ENCODE results near the gene NRN1L. TPM values are rescaled to one million over a fixed set of nuclear protein-coding genes. Genes with fewer than 3 reads are reported as not detected.
"Not testable (repeated sequence)": the region's sequence is repeated elsewhere in the genome, so short reads cannot be mapped to it uniquely, and the experiment has no call there.

NRN1L gene
- total RNA-seq, 1 experiment from 2014 or later, result not detected

- DNase-seq, result peak; percentile 68 to 69
- Histone ChIP-seq H3K9me3 (replicated peaks) (no peaks in the 10 kb centered on the region), H3K27me3 (no peaks in the 10 kb centered on the region), H3K27ac (no peak overlapping the region), H3K36me3 (no peaks in the 10 kb centered on the region), H3K4me3 (no peak overlapping the region), H3K4me1 (peaks cover 3% of the 10 kb centered on the region)
Observed at GRCh38 chr16:67910158-67910557, 25.5 kb downstream of the NRN1L start.

- Histone ChIP-seq H3K4me1 (peaks cover 3% of the 10 kb centered on the region), H3K9me3 (replicated peaks) (no peaks in the 10 kb centered on the region), H3K36me3 (no peaks in the 10 kb centered on the region), H3K27me3 (no peaks in the 10 kb centered on the region), H3K27ac (no peak overlapping the region), H3K4me3 (no peak overlapping the region)
- no peak for DNase-seq
Observed at GRCh38 chr16:67914758-67915495, 30.2 kb downstream of the NRN1L start.

DNA sequence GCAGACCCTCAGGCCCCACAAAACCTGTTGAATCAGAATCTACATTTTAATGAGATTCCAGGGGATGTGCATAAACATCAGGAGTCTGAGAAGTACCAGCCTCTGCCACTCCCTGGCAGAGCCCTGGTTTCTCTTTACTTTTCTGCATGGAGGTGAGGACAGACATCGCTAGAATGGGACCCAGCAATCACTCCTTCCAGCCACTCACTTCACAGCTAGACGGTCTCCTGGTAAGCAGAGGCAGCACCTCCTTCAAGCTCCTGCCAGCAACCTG is 30.7 kb downstream of the NRN1L start:
- not testable (repeated sequence) for H3K9me3 ChIP-seq (replicated peaks); DNase-seq; H3K4me3 ChIP-seq; H3K27me3 ChIP-seq; H3K27ac ChIP-seq; H3K36me3 ChIP-seq; H3K4me1 ChIP-seq

- H3K27ac ChIP-seq, result no peak overlapping the region
- H3K36me3 ChIP-seq, result no peaks in the 10 kb centered on the region
- no peaks in the 10 kb centered on the region for H3K9me3 ChIP-seq (replicated peaks)
- DNase-seq, result no peak
- H3K4me1 ChIP-seq, result no peaks in the 10 kb centered on the region
- H3K4me3 ChIP-seq, result no peak overlapping the region
- H3K27me3 ChIP-seq, result no peaks in the 10 kb centered on the region
Observed at GRCh38 chr16:67915831-67916723, 31.4 kb downstream of the NRN1L start.

DNA sequence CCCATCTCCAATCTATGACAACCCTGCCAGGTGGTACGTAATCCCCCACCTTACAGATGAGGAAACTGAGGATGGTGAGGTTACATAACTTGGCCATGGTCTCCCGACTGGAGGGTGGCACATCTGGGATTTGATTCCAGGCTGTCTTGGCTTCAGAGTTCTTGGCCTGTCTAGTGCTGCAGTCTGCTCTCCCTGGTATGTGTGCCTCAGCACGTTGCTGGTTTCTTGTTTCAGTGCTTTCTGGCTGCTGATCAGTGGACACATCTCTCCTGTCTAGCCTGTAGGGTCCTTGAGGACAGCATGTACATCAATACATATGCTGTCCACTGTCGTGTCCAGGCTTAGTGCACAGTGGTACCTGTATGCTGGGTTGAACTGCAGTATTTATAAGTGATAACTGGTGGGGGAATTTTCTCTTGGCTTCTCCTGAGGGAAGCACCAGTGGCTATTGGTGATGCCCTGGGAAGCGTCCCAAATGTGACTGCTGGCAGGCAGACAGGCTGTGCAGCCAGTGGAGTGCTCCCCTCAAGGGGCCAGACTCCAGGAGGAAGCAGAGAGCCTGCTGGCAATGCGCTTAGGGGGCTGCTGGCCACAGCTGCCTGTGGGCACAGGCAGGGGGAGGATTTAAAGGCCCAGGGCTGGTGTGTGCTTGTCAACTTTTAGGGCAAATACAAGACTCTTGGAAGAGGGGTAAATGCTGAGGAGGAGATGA is 32.6 kb downstream of the NRN1L start:
- DNase-seq, result no peak
- no peak overlapping the region for H3K4me3 ChIP-seq
- H3K4me1 ChIP-seq, result no peaks in the 10 kb centered on the region
- no peaks in the 10 kb centered on the region for H3K36me3 ChIP-seq
- H3K27me3 ChIP-seq, result no peaks in the 10 kb centered on the region
- H3K27ac ChIP-seq, result no peak overlapping the region
- no peaks in the 10 kb centered on the region for H3K9me3 ChIP-seq (replicated peaks)

GRCh38 chr16:67917852-67918236 is 33.2 kb downstream of the NRN1L start:
- Histone ChIP-seq H3K9me3 (replicated peaks) (no peaks in the 10 kb centered on the region), H3K27me3 (no peaks in the 10 kb centered on the region), H3K4me1 (no peaks in the 10 kb centered on the region), H3K36me3 (no peaks in the 10 kb centered on the region), H3K4me3 (no peak overlapping the region), H3K27ac (no peak overlapping the region)
- DNase-seq, result no peak

DNA sequence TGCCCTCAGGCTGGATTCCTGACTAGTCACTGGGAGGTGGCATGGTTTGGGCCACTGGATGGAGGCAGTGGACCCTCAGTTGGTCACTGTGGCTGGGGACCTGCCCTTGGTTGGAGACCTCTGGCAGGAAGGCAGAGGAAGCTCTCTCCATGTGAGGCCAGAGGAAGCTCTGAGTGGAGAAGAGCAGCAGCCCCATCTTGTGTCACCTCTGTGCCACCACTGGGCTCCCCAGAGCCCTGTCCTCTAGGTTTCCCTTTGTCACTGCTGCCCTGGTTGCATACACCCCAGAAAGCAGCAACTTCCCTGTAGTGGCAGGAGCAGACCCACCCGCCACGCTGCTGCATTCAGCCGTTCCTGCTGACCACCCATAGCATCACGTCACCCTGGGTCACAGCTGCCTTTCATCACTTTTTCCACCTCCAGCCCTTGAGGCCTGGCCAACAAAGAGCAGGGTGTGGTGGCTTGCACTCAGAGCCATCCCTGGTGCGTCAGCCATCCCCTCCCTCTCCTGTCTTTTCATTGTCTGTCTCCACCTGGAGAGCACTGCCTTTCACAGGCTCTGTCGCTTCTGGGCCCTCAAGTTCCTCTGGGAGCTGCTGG is 35.0 kb downstream of the NRN1L start:
- H3K4me1 ChIP-seq, result no peaks in the 10 kb centered on the region
- no peak overlapping the region for H3K27ac ChIP-seq
- H3K36me3 ChIP-seq, result no peaks in the 10 kb centered on the region
- H3K27me3 ChIP-seq, result no peaks in the 10 kb centered on the region
- no peaks in the 10 kb centered on the region for H3K9me3 ChIP-seq (replicated peaks)
- DNase-seq, result no peak
- no peak overlapping the region for H3K4me3 ChIP-seq

DNA sequence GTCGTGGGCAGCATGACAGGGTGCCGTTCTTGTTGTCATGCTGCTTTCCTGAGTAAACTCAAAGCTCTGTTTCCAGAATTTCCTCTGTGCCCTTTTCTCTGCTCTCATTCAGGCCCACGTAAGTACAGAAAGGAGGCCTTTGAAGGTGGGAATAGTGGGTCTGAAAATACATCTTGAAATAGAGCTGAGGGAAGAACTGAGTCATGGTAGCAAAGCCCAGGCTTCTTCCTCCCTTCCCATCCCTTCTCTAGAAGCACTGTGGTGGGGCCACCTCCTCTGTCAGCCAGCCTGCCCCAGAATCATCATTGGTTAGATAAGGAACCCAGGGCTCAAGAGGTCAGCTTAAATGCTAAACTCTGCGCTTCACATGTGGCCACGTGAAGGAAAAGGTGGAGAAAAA is 37.5 kb downstream of the NRN1L start:
- Histone ChIP-seq H3K9me3 (replicated peaks) (no peaks in the 10 kb centered on the region), H3K4me1 (peaks cover 4% of the 10 kb centered on the region; the same call in 1 of the 2 replicates), H3K27ac (no peak overlapping the region), H3K27me3 (no peaks in the 10 kb centered on the region), H3K36me3 (no peaks in the 10 kb centered on the region), H3K4me3 (no peak overlapping the region)
- DNase-seq, result no peak

DNA sequence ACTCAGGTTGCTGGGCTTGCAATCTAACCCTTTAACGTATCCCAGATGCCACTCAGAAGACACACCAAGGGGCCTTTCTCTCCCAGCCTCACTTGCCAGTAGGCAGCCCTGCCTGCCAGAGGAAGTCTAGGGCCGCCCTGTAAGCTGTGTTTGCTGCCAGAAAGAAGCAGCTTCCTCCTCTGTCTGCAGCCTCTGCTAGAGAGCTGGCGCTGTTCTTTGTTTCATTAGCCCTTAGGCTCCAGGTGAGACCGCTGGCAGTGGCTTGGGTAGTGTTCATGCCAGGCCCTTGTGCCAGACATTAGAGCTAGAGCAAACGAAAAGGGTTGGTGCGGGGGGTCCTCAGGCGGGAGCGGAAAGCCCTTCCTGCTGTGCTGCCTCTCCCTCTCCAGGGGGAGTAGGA is 38.1 kb downstream of the NRN1L start:
- DNase-seq, result no peak
- Histone ChIP-seq H3K27me3 (no peaks in the 10 kb centered on the region), H3K4me3 (no peak overlapping the region), H3K27ac (no peak overlapping the region), H3K4me1 (peaks cover 4% of the 10 kb centered on the region; the same call in 1 of the 2 replicates), H3K36me3 (no peaks in the 10 kb centered on the region), H3K9me3 (replicated peaks) (no peaks in the 10 kb centered on the region)

- Histone ChIP-seq H3K27me3 (no peaks in the 10 kb centered on the region), H3K27ac (no peak overlapping the region), H3K4me1 (peaks cover 4% of the 10 kb centered on the region; the same call in 1 of the 2 replicates), H3K9me3 (replicated peaks) (no peaks in the 10 kb centered on the region), H3K36me3 (no peaks in the 10 kb centered on the region), H3K4me3 (no peak overlapping the region)
- no peak for DNase-seq
Observed at GRCh38 chr16:67923414-67924116, 38.9 kb downstream of the NRN1L start.

- H3K36me3 ChIP-seq, result no peaks in the 10 kb centered on the region
- H3K4me1 ChIP-seq, result peaks cover 4% of the 10 kb centered on the region; the same call in 1 of the 2 replicates
- no peaks in the 10 kb centered on the region for H3K27me3 ChIP-seq
- H3K4me3 ChIP-seq, result no peak overlapping the region
- H3K27ac ChIP-seq, result no peak overlapping the region
- DNase-seq, result no peak
- no peaks in the 10 kb centered on the region for H3K9me3 ChIP-seq (replicated peaks)
Observed at GRCh38 chr16:67924140-67924906, 39.6 kb downstream of the NRN1L start.

- H3K4me3 ChIP-seq, result no peak overlapping the region
- H3K36me3 ChIP-seq, result no peaks in the 10 kb centered on the region
- H3K9me3 ChIP-seq (replicated peaks), result no peaks in the 10 kb centered on the region
- H3K27me3 ChIP-seq, result no peaks in the 10 kb centered on the region
- peaks cover 4% of the 10 kb centered on the region; the same call in 1 of the 2 replicates for H3K4me1 ChIP-seq
- no peak overlapping the region for H3K27ac ChIP-seq
- DNase-seq, result peak; percentile 20 to 39
Observed at GRCh38 chr16:67926181-67926750, 41.6 kb downstream of the NRN1L start.

GRCh38 chr16:67927131-67927941 is 42.7 kb downstream of the NRN1L start:
- Histone ChIP-seq H3K9me3 (replicated peaks) (no peaks in the 10 kb centered on the region), H3K4me3 (no peak overlapping the region), H3K27ac (no peak overlapping the region), H3K4me1 (peaks cover 4% of the 10 kb centered on the region; the same call in 1 of the 2 replicates), H3K27me3 (no peaks in the 10 kb centered on the region), H3K36me3 (no peaks in the 10 kb centered on the region)
- DNase-seq, result no peak
